Neural cell (in vitro differentiated cells): ENCODE data around the gene CADPS2. TPM values are rescaled to one million over a fixed set of nuclear protein-coding genes. Genes with fewer than 3 reads are reported as not detected.

Experiments used
- H2AFZ ChIP-seq: fragments of 200-600, 300-800 bp; sonication (generic), shearing (Covaris generic); 2 replicates; pipeline ENCODE4 v1.6.0; 2014; ENCODE audit warnings: low read depth, mild to moderate bottlenecking, antibody characterized with exemption, low read length, moderate library complexity
- H3F3A ChIP-seq: fragments of 200-600 bp; shearing (Covaris generic); 2 replicates; pipeline ENCODE4 v1.6.1; 2016; ENCODE audit warnings: mild to moderate bottlenecking, moderate library complexity, mixed read lengths, antibody characterized with exemption, low read length; ENCODE audit not compliant: insufficient read depth, poor library complexity, severe bottlenecking
- H3K27ac ChIP-seq: fragments of 200-600, 300-800 bp; sonication (generic), shearing (Covaris generic); 2 replicates; pipeline ENCODE4 v1.5.1; 2014; ENCODE audit warnings: mild to moderate bottlenecking, low read length, moderate library complexity
- H3K27me3 ChIP-seq: fragments of 300-800, 200-600 bp; sonication (generic), shearing (Covaris generic); 2 replicates; pipeline ENCODE4 v1.6.0; 2014; ENCODE audit warnings: mild to moderate bottlenecking, low read depth, low read length, moderate library complexity; ENCODE audit not compliant: insufficient read depth
- H3K36me3 ChIP-seq: fragments of 300-800, 200-600 bp; sonication (generic), shearing (Covaris generic); 2 replicates; pipeline ENCODE4 v1.5.1; 2014; ENCODE audit warnings: mild to moderate bottlenecking, antibody characterized with exemption, low read length, moderate library complexity; ENCODE audit not compliant: insufficient read depth
- H3K4me2 ChIP-seq: fragments of 300-800, 200-600 bp; sonication (generic), shearing (Covaris generic); 2 replicates; pipeline ENCODE4 v1.6.0; 2014; ENCODE audit warnings: mild to moderate bottlenecking, low read length
- H3K4me3 ChIP-seq: fragments of 300-800, 200-600 bp; sonication (generic), shearing (Covaris generic); 2 replicates; pipeline ENCODE4 v1.5.1; 2014; ENCODE audit warnings: mild to moderate bottlenecking, low read length, moderate library complexity
- H3K79me2 ChIP-seq: fragments of 200-600 bp; shearing (Covaris generic); replicated peaks from 2 replicates; pipeline ENCODE4 v1.6.0; 2014; ENCODE audit warnings: mild to moderate bottlenecking, low read length, moderate library complexity; ENCODE audit not compliant: insufficient read depth
- H3K9ac ChIP-seq: fragments of 300-800, 200-600 bp; sonication (generic), shearing (Covaris generic); 2 replicates; pipeline ENCODE4 v1.6.1; 2016; ENCODE audit warnings: mild to moderate bottlenecking, low read length, mixed read lengths
- H3K9me2 ChIP-seq: fragments of 200-600 bp; shearing (Covaris generic); 2 replicates; pipeline ENCODE4 v1.6.1; 2016; ENCODE audit warnings: mild to moderate bottlenecking, low read length, mixed read lengths; ENCODE audit not compliant: insufficient read depth
- H3K9me3 ChIP-seq: fragments of 200-600, 300-800 bp; sonication (generic), shearing (Covaris generic); 2 replicates; pipeline ENCODE4 v1.6.1; 2016; ENCODE audit warnings: mild to moderate bottlenecking, mixed run types, low read length, moderate library complexity, mixed read lengths
- H4K20me1 ChIP-seq: fragments of 200-600 bp; shearing (Covaris generic); 2 replicates; pipeline ENCODE4 v1.6.1; 2016; ENCODE audit warnings: mild to moderate bottlenecking, mixed run types; ENCODE audit not compliant: insufficient read depth
- EP300 ChIP-seq: fragments of 450-650 bp; conservative IDR thresholded peaks from 2 replicates; pipeline ENCODE4 v1.6.1; 2014; ENCODE audit warnings: antibody characterized with exemption, mild to moderate bottlenecking, moderate library complexity; ENCODE audit not compliant: poor library complexity, severe bottlenecking
- EZH2 ChIP-seq: fragments of 200-600, 300-800 bp; shearing (Covaris generic), sonication (generic); IDR thresholded peaks from 2 replicates; pipeline ENCODE4 v1.6.1; 2014; ENCODE audit warnings: antibody characterized with exemption, low read length, borderline replicate concordance, mild to moderate bottlenecking; ENCODE audit not compliant: insufficient read depth, poor library complexity, severe bottlenecking
- MXI1 ChIP-seq: fragments of 450-650 bp; conservative IDR thresholded peaks from 2 replicates; pipeline ENCODE4 v1.6.1; 2014; ENCODE audit warnings: antibody characterized with exemption, mild to moderate bottlenecking; ENCODE audit not compliant: poor library complexity, severe bottlenecking
- POLR2AphosphoS5 ChIP-seq: IDR thresholded peaks from 2 replicates; pipeline ENCODE4 v1.6.1; 2012
- RAD21 ChIP-seq: fragments of 450-650 bp; conservative IDR thresholded peaks from 2 replicates; pipeline ENCODE4 v1.6.1; 2014; ENCODE audit warnings: antibody characterized with exemption, mild to moderate bottlenecking, moderate library complexity
- REST ChIP-seq: IDR thresholded peaks from 2 replicates; pipeline ENCODE4 v1.6.1; 2012; ENCODE audit warnings: borderline replicate concordance
- SMC3 ChIP-seq: fragments of 450-650 bp; conservative IDR thresholded peaks from 2 replicates; pipeline ENCODE4 v1.6.1; 2014; ENCODE audit warnings: antibody characterized with exemption, mild to moderate bottlenecking, moderate library complexity; ENCODE audit not compliant: poor library complexity
- TAF1 ChIP-seq: IDR thresholded peaks from 2 replicates; pipeline ENCODE4 v1.6.1; 2012; ENCODE audit warnings: low read depth
- polyA plus RNA-seq: library from polyadenylated mRNA; depleted of rRNA; stranded (reverse); fragments of >200 nt; gene quantifications from 2 replicates; pipeline ENCODE4 v1.2.3, GENCODE V29; 2014
- TF ChIP-seq, protein P1 (sequence below): fragments of 450-650 bp; IDR thresholded peaks from 2 replicates; pipeline ENCODE4 v1.5.1; 2014; ENCODE audit warnings: antibody characterized with exemption, mild to moderate bottlenecking, moderate library complexity; ENCODE audit not compliant: poor library complexity, severe bottlenecking

Gene CADPS2
- polyA plus RNA-seq, 1 donor from 2014 or later = 5.9 TPM

GRCh38 chr7:122463631-122464030 lies 422.6 kb downstream of the CADPS2 start:
- Histone ChIP-seq H3K36me3 (no peaks in the 10 kb centered on the region), H2AFZ (no peak overlapping the region), H4K20me1 (no peaks in the 10 kb centered on the region), H3K27me3 (no peaks in the 10 kb centered on the region), H3K9ac (no peak overlapping the region), H3K9me3 (no peaks in the 10 kb centered on the region), H3K4me2 (no peak overlapping the region), H3K4me3 (no peak overlapping the region), H3K79me2 (no peaks in the 10 kb centered on the region), H3K9me2 (no peaks in the 10 kb centered on the region), H3F3A (no peaks in the 10 kb centered on the region), H3K27ac (no peak overlapping the region)
- TF ChIP-seq EP300 = no peak
- TF ChIP-seq MXI1 = no peak
- TF ChIP-seq SMC3 = no peak
- TF ChIP-seq, protein P1, sequence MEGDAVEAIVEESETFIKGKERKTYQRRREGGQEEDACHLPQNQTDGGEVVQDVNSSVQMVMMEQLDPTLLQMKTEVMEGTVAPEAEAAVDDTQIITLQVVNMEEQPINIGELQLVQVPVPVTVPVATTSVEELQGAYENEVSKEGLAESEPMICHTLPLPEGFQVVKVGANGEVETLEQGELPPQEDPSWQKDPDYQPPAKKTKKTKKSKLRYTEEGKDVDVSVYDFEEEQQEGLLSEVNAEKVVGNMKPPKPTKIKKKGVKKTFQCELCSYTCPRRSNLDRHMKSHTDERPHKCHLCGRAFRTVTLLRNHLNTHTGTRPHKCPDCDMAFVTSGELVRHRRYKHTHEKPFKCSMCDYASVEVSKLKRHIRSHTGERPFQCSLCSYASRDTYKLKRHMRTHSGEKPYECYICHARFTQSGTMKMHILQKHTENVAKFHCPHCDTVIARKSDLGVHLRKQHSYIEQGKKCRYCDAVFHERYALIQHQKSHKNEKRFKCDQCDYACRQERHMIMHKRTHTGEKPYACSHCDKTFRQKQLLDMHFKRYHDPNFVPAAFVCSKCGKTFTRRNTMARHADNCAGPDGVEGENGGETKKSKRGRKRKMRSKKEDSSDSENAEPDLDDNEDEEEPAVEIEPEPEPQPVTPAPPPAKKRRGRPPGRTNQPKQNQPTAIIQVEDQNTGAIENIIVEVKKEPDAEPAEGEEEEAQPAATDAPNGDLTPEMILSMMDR = no peak
- TF ChIP-seq RAD21 = no peak
- TF ChIP-seq EZH2 = no peak
- no peak for TF ChIP-seq POLR2AphosphoS5
- no peak for TF ChIP-seq REST
- no peak for TF ChIP-seq TAF1

DNA sequence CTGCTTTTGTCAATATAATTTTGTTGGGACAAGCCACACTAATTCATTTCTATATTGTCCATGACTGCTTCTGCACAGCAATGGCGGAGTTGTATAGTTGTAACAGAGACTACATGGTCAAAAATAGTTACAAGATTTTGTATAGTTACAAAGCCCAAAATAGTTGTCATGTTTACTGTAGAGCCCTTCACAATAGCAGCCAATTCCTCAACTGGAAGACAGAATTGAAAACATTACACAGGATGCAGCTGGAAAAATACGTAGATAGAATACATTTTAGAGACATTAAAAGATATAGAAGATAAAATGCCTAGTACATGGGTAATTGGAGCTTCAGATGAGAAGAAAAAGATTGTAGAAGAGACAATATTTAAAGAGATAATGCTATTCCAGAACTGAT lies 425.3 kb downstream of the CADPS2 start:
- no peak overlapping the region for H3K4me2 ChIP-seq
- H2AFZ ChIP-seq = no peak overlapping the region
- H3K27ac ChIP-seq = no peak overlapping the region
- H3K9ac ChIP-seq = no peak overlapping the region
- TF ChIP-seq MXI1 = no peak
- TF ChIP-seq SMC3 = no peak
- no peaks in the 10 kb centered on the region for H3F3A ChIP-seq
- H3K9me3 ChIP-seq = no peaks in the 10 kb centered on the region
- H3K9me2 ChIP-seq = no peaks in the 10 kb centered on the region
- no peaks in the 10 kb centered on the region for H3K36me3 ChIP-seq
- no peaks in the 10 kb centered on the region for H4K20me1 ChIP-seq
- H3K79me2 ChIP-seq = no peaks in the 10 kb centered on the region
- H3K4me3 ChIP-seq = no peak overlapping the region
- H3K27me3 ChIP-seq = no peaks in the 10 kb centered on the region

GRCh38 chr7:122457969-122458368 lies 428.3 kb downstream of the CADPS2 start:
- H3K79me2 ChIP-seq = no peaks in the 10 kb centered on the region
- H3K27ac ChIP-seq = no peak overlapping the region
- TF ChIP-seq SMC3 (no peak), EZH2 (no peak), MXI1 (no peak), RAD21 (no peak), REST (no peak), EP300 (no peak), TAF1 (no peak), POLR2AphosphoS5 (no peak)
- TF ChIP-seq, protein P1 = no peak
- no peaks in the 10 kb centered on the region for H3K9me2 ChIP-seq
- H3K4me3 ChIP-seq = no peak overlapping the region
- no peaks in the 10 kb centered on the region for H3K9me3 ChIP-seq
- no peaks in the 10 kb centered on the region for H4K20me1 ChIP-seq
- H3K9ac ChIP-seq = no peak overlapping the region
- no peaks in the 10 kb centered on the region for H3K27me3 ChIP-seq
- no peak overlapping the region for H3K4me2 ChIP-seq
- no peaks in the 10 kb centered on the region for H3K36me3 ChIP-seq
- H3F3A ChIP-seq = no peaks in the 10 kb centered on the region
- H2AFZ ChIP-seq = no peak overlapping the region
